HepG2 (cell line): ENCODE measurements around the gene JSRP1. TPM values are rescaled to one million over a fixed set of nuclear protein-coding genes. Genes with fewer than 3 reads are reported as not detected.
A peak's percentile ranks its signal among the peaks of the same experiment; 100 is the strongest.

Experiments used
- ATAC-seq: fragments of 200-7000 bp; cut with Tn5 transposase; 3 replicates; pipeline ENCODE4 v1.9.1; 2020; ENCODE audit warnings: mild to moderate bottlenecking, moderate library complexity
- BruUV-seq: library from RNA; stranded (reverse); fragments of 400-500 nt; replicated peaks from 2 replicates; lab custom pipeline; 2021; lab: Mats Ljungman, UMichigan
- CTCF ChIA-PET: fragments of 300-600 bp; formaldehyde crosslinking; extraction: SDS; loops from one replicate; lab custom pipeline; 2021; ENCODE audit warnings: low total read pairs, inconsistent platforms, low intra/inter-chr PET ratio; lab: Yijun Ruan, JAX
- POLR2A ChIA-PET: fragments of 350-600 bp; sonication (Branson Sonifier 250); formaldehyde crosslinking; loops from one replicate; lab custom pipeline; 2020; ENCODE audit warnings: antibody characterized with exemption, inconsistent platforms; lab: Yijun Ruan, JAX
- DNase-seq: peaks from one replicate; pipeline ENCODE4 v3.0.0-alpha.2; 2015; ENCODE audit warnings: low spot score
- FAIRE-seq: peaks from 3 replicates; lab custom pipeline; 2011; peaks lifted over from hg19 to GRCh38; lab: Jason Lieb, UNC
- H2AFZ ChIP-seq: one replicate; pipeline ENCODE4 v1.6.1; 2011; ENCODE audit warnings: low read length, inconsistent platforms
- H3K27ac ChIP-seq: fragments of 300-600 bp; 3 replicates; pipeline ENCODE4 v1.8.0; 2011; ENCODE audit warnings: mixed run types, mild to moderate bottlenecking, mixed read lengths, low read length, inconsistent platforms; ENCODE audit not compliant: insufficient read depth; ENCODE audit errors: extremely low read length
- H3K27me3 ChIP-seq, 2 experiments: fragments of 200-600 bp in 1 of 2; 2 replicates in 1 of 2; 3 replicates in 1 of 2; pipeline versions ENCODE4 v1.6.0 to v1.8.0; 2011; ENCODE audit warnings: low read length in 2 of 2, mild to moderate bottlenecking in 2 of 2, moderate library complexity in 2 of 2, inconsistent platforms in 1 of 2; ENCODE audit not compliant: insufficient read depth in 2 of 2, control insufficient read depth in 1 of 2
- H3K36me3 ChIP-seq, 2 experiments: fragments of 200-600 bp in 1 of 2; replicated peaks in 1 of 2; 2 replicates in 1 of 2; 3 replicates in 1 of 2; pipeline versions ENCODE4 v1.5.1 to v1.8.0; 2011; ENCODE audit warnings: low read length in 2 of 2, inconsistent platforms in 1 of 2; ENCODE audit not compliant: insufficient read depth in 2 of 2, control insufficient read depth in 1 of 2
- H3K4me1 ChIP-seq: 2 replicates; pipeline ENCODE4 v1.5.1; 2012; ENCODE audit warnings: low read length, inconsistent platforms; ENCODE audit not compliant: insufficient read depth
- H3K4me2 ChIP-seq: 2 replicates; pipeline ENCODE4 v1.6.0; 2011; ENCODE audit warnings: low read depth, low read length, inconsistent platforms
- H3K4me3 ChIP-seq, 3 experiments: fragments of 200-600 bp in 1 of 3; sonication (generic), shearing (Covaris generic) in 1 of 3; replicated peaks in 1 of 3; 2 replicates each; pipeline ENCODE4 v1.5.1; 2011 to 2016; ENCODE audit warnings: low read length in 3 of 3, inconsistent platforms in 2 of 3, low read depth in 2 of 3, mild to moderate bottlenecking in 2 of 3, control low read depth in 1 of 3, mixed read lengths in 1 of 3; ENCODE audit not compliant: insufficient read depth in 1 of 3
- H3K79me2 ChIP-seq: one replicate; pipeline ENCODE4 v1.6.1; 2011; ENCODE audit warnings: low read length, inconsistent platforms; ENCODE audit not compliant: insufficient read depth
- H3K9ac ChIP-seq: 2 replicates; pipeline ENCODE4 v1.6.0; 2011; ENCODE audit warnings: mild to moderate bottlenecking, low read depth, low read length, inconsistent platforms; ENCODE audit not compliant: insufficient read depth
- H3K9me3 ChIP-seq: 2 replicates; pipeline ENCODE4 v1.5.1; 2012; ENCODE audit warnings: mild to moderate bottlenecking, low read length
- H4K20me1 ChIP-seq: 2 replicates; pipeline ENCODE4 v1.6.0; 2011; ENCODE audit warnings: inconsistent platforms, mild to moderate bottlenecking, low read length, moderate library complexity; ENCODE audit not compliant: insufficient read depth
- BHLHE40 ChIP-seq: IDR thresholded peaks from 2 replicates; pipeline ENCODE4 v1.6.1; 2011; ENCODE audit warnings: low read length, improper control_type of control experiment
- FOXJ3 ChIP-seq: sonication (generic); formaldehyde crosslinking; IDR thresholded peaks from 2 replicates; pipeline ENCODE4 v1.4.0; 2020; ENCODE audit warnings: missing genetic modification reagents, mild to moderate bottlenecking, borderline replicate concordance
- HES4 ChIP-seq: sonication (generic); formaldehyde crosslinking; IDR thresholded peaks from 2 replicates; pipeline ENCODE4 v1.9.0; 2021; ENCODE audit warnings: mild to moderate bottlenecking, missing genetic modification reagents, borderline replicate concordance
- JUND ChIP-seq: sonication (generic); formaldehyde crosslinking; IDR thresholded peaks from 2 replicates; pipeline ENCODE4 v1.8.0; 2022; ENCODE audit warnings: mild to moderate bottlenecking, missing genetic modification reagents
- MXI1 ChIP-seq: IDR thresholded peaks from 3 replicates; pipeline ENCODE4 v1.6.1; 2012; ENCODE audit warnings: low read depth, low read length, inconsistent platforms, borderline replicate concordance
- NFE2 ChIP-seq: sonication (generic); formaldehyde crosslinking; IDR thresholded peaks from 2 replicates; pipeline ENCODE4 v1.4.0; 2020; ENCODE audit warnings: missing genetic modification reagents
- POLR2A ChIP-seq, 2 experiments: IDR thresholded peaks; 2 replicates each; pipeline ENCODE4 v1.6.1; 2011; ENCODE audit warnings: low read depth in 2 of 2, low read length in 2 of 2, mild to moderate bottlenecking in 1 of 2, moderate library complexity in 1 of 2; ENCODE audit not compliant: insufficient read depth in 1 of 2
- SMYD3 ChIP-seq: sonication (generic); formaldehyde crosslinking; IDR thresholded peaks from 2 replicates; pipeline ENCODE4 v1.8.1; 2023; ENCODE audit warnings: mild to moderate bottlenecking, missing genetic modification reagents
- ZFP36 ChIP-seq: fragments of 150-350 bp; IDR thresholded peaks from 2 replicates; pipeline ENCODE4 v1.6.1; 2018; ENCODE audit warnings: borderline replicate concordance, low read length, low read depth; ENCODE audit not compliant: partially characterized antibody
- ZKSCAN1 ChIP-seq: fragments of 150-350 bp; IDR thresholded peaks from 2 replicates; pipeline ENCODE4 v1.6.1; 2014; ENCODE audit warnings: low read length
- ZMYM3 ChIP-seq: sonication (generic); formaldehyde crosslinking; IDR thresholded peaks from 2 replicates; pipeline ENCODE4 v1.5.1; 2020; ENCODE audit warnings: mild to moderate bottlenecking, missing genetic modification reagents
- whole genome bisulfite sequencing: methylation state at CpG from one replicate; pipeline ENCODE4 v1.1.6; 2017; ENCODE audit warnings: low lambda C conversion rate; 5-methylcytosine and 5-hydroxymethylcytosine counted together
- in situ Hi-C: cut with HindIII; loops from 2 replicates; pipeline ENCODE4 v1.10.0; 2017; ENCODE audit warnings: low pct_unique_long_range_greater_than_20kb; ENCODE audit not compliant: extremely low pct_ligation_motif_present
- intact Hi-C: fragments of 100-400 bp; cut with micrococcal nuclease; formaldehyde crosslinking; loops from one replicate; pipeline ENCODE4 v1.10.0; 2022; ENCODE audit not compliant: unreplicated experiment
- polyA plus RNA-seq, 8 experiments: library from polyadenylated mRNA; depleted of rRNA in 3 of 8; stranded (reverse) in 7 of 8; unstranded in 1 of 8; fragments of >200 nt; fragmentation: Illumina TruSeq in 4 of 8; extraction: Trizol in 4 of 8; gene quantifications; 2 replicates each; pipeline versions ENCODE4 v1.2.1 to v1.2.3, GENCODE V29; 2011 to 2016; ENCODE audit warnings: low read depth in 4 of 8, missing spikeins in 1 of 8, mixed read lengths in 1 of 8; ENCODE audit not compliant: insufficient read depth in 1 of 8
- total RNA-seq, 5 experiments: library from RNA; depleted of rRNA; stranded (reverse); fragments of >200 nt; fragmentation: Illumina TruSeq; extraction: Trizol; gene quantifications; 2 replicates each; pipeline ENCODE4 v1.2.3, GENCODE V29; 2016; ENCODE audit warnings: low read depth in 1 of 5
- TF ChIP-seq, protein P1 (sequence below): sonication (generic); formaldehyde crosslinking; IDR thresholded peaks from 2 replicates; pipeline ENCODE4 v1.4.0; 2020; ENCODE audit warnings: mild to moderate bottlenecking, low read depth, missing genetic modification reagents
- TF ChIP-seq, protein P2 (sequence below): IDR thresholded peaks from 2 replicates; pipeline ENCODE4 v1.6.1; 2012; ENCODE audit warnings: low read depth, low read length, improper control_type of control experiment

JSRP1 gene
- total and polyA plus RNA-seq, 2 of the 13 experiments (the other 11 are each of a cell fraction or from before 2014, with no cell fraction given), result 0.16 to 0.38 TPM

DNA sequence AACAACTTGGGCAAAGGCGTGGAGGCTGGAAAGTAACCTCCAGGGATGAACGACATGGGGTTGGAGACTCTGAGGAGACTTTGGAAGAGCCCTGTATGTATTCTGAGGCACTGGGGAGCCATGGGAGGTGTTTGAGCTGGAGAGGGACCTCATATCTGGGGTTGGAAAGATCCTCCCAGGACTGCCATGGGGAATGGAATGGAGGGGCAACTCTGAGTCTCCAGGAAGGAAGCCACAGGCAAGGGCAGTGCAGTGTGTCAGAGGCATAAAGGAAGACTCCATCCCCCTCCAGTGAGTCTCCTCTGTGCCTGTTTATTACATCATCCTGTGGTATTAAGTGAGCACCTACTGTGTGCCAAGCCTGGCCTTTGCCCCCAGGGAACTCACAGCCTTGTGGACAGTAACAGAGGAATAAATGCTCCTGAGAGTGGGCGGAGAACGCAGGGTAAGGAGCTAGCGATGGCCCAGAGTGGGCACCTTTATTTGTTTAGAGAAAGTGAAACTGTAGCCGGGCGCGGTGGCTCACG, 18.0 kb upstream of the JSRP1 start:
- Histone ChIP-seq H2AFZ (no peak overlapping the region), H3K4me3 (0 out of 6 replicates have a peak overlapping the region, but pooled peaks of 1 of the 3 experiments have one; percentile 56), H3K27ac (no peak overlapping the region), H3K4me2 (peak overlapping the region; percentile 63)
- in situ Hi-C loops, result no loop called here
- POLR2A ChIA-PET, result interaction anchor here (1.3 to 1.7 kb wide), 2 partner anchors 11 to 123 kb away, joined by 3 to 7 read pairs; partner anchors contain the start of gene AP3D1
- TF ChIP-seq BHLHE40 (no peak), POLR2A (IDR thresholded peaks at IDR 0.05; ENCODE audit: insufficient read depth in 1 of 2, low read depth in 2 of 2, low read length in 2 of 2) (peak in 1 of 2 experiments; percentile 38; a peak in 1 of 4 replicates), ZKSCAN1 (peak; percentile 89), HES4 (no peak), JUND (CRISPR knock-in tag) (no peak), ZMYM3 (CRISPR knock-in tag) (peak; percentile 64; the same call in 1 of the 2 replicates), FOXJ3 (CRISPR knock-in tag) (no peak), ZFP36 (peak; percentile 34), SMYD3 (CRISPR knock-in tag) (no peak), MXI1 (no peak), NFE2 (CRISPR knock-in tag) (no peak)
- TF ChIP-seq, protein P1, sequence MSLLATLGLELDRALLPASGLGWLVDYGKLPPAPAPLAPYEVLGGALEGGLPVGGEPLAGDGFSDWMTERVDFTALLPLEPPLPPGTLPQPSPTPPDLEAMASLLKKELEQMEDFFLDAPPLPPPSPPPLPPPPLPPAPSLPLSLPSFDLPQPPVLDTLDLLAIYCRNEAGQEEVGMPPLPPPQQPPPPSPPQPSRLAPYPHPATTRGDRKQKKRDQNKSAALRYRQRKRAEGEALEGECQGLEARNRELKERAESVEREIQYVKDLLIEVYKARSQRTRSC (CRISPR knock-in tag), result no peak
- TF ChIP-seq, protein P2, sequence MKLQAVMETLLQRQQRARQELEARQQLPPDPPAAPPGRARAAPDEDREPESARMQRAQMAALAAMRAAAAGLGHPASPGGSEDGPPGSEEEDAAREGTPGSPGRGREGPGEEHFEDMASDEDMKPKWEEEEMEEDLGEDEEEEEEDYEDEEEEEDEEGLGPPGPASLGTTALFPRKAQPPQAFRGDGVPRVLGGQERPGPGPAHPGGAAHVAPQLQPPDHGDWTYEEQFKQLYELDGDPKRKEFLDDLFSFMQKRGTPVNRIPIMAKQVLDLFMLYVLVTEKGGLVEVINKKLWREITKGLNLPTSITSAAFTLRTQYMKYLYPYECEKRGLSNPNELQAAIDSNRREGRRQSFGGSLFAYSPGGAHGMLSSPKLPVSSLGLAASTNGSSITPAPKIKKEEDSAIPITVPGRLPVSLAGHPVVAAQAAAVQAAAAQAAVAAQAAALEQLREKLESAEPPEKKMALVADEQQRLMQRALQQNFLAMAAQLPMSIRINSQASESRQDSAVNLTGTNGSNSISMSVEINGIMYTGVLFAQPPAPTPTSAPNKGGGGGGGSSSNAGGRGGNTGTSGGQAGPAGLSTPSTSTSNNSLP, result no peak
- TF ChIP-seq, all 625 proteins: peak for 4
- WGBS, result 95% methylated on average over 9 of the region's 9 CpGs
- FAIRE-seq, result no peak
- no peaks in the 10 kb centered on the region for H3K9me3 ChIP-seq
- H3K27me3 ChIP-seq, result no peaks in the 10 kb centered on the region
- peaks cover 4 to 17% of the 10 kb centered on the region in 2 experiments; a peak in 4 of 5 replicates for H3K36me3 ChIP-seq
- intact Hi-C loops, result loop anchor here (5.0 kb wide), 1 partner anchor 37 kb away; the partner anchor contains the start of genes PLEKHJ1 and SF3A2
- DNase-seq, result no peak
- peak overlapping the region; percentile 7; the same call in 1 of the 2 replicates for H3K9ac ChIP-seq
- no peak for ATAC-seq
- BruUV-seq, result no TSS peak
- peaks cover 40% of the 10 kb centered on the region for H3K4me1 ChIP-seq
- H4K20me1 ChIP-seq, result peaks cover 58% of the 10 kb centered on the region
- H3K79me2 ChIP-seq, result peaks cover 33% of the 10 kb centered on the region
- CTCF ChIA-PET, result interaction anchor here (1.1 to 1.7 kb wide), 4 partner anchors 20 to 41 kb away, joined by 3 to 17 read pairs (median 14); partner anchors contain the start of genes PLEKHJ1 and SF3A2
